Panc1 (cell line): ENCODE data around the gene ADM2.

ENCODE experiments used
- CTCF ChIP-seq: fragments of 450-650 bp; IDR thresholded peaks from 2 replicates; pipeline ENCODE4 v1.5.1; 2017; ENCODE audit warnings: mild to moderate bottlenecking
- POLR2AphosphoS5 ChIP-seq: IDR thresholded peaks from 2 replicates; pipeline ENCODE4 v1.6.1; 2012; ENCODE audit warnings: mild to moderate bottlenecking, low read depth, low read length, moderate library complexity
- SIN3A ChIP-seq: IDR thresholded peaks from 2 replicates; pipeline ENCODE4 v1.6.1; 2012; ENCODE audit warnings: low read depth, mild to moderate bottlenecking, low read length, moderate library complexity, borderline replicate concordance; ENCODE audit not compliant: insufficient read depth
- TCF7L2 ChIP-seq: IDR thresholded peaks from 2 replicates; pipeline ENCODE4 v1.6.1; 2011; ENCODE audit warnings: mild to moderate bottlenecking, low read depth, low read length, inconsistent platforms

GRCh38 chr22:50489363-50490243 is 8.3 kb downstream of the ADM2 start:
- TF ChIP-seq SIN3A (no peak), POLR2AphosphoS5 (no peak), CTCF (no peak), TCF7L2 (no peak)
